HG03103 (cell line): Measurements from ENCODE around the gene RBM39.
"Not testable (repeated sequence)": the region's sequence is repeated elsewhere in the genome, so short reads cannot be mapped to it uniquely, and the experiment has no call there.

Source experiments
- ATAC-seq: cut with Tn5 transposase; IDR thresholded peaks from one replicate; pipeline ENCODE4 v1.9.1; 2021; ENCODE audit warnings: low read depth; ENCODE audit not compliant: unreplicated experiment

RBM39 gene

DNA sequence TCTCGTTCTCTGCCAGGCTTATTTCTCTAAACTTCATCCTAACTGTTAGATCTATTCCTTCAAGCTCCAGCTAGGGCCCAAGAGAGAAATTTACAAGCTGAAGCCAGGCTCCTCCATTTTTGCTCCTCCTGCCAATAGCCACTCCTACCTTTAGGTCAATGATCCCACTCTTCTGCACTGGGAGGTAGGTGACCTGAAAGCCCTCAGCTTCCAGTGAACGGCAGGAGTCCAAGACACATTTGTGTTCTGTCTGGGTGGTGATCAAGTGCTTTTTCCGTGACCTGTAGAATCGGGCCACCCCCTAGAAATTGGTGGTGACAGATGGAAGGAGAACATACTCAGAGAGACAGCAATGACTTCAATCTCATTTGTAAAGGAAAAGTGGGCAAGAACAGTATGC lies 51.8 kb downstream of the RBM39 start:
- ATAC-seq: no peak

DNA sequence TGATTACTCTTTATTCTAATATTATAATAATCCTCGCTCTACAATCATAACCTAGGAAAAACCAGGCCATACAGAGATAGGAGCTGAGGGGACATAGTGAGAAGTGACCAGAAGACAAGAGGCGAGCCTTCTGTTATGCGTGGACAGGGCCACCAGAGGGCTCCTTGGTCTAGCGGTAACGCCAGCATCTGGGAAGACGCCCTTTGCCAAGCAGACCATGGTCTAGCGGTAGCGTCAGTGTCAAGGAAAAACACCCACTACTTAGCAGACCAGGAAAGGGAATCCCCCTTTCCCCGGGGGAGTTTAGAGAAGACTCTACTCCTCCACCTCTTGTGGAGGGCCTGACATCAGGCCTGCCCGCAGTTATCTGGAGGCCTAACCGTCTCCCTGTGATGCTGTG lies 55.2 kb downstream of the RBM39 start:
- not testable (repeated sequence) for ATAC-seq

DNA sequence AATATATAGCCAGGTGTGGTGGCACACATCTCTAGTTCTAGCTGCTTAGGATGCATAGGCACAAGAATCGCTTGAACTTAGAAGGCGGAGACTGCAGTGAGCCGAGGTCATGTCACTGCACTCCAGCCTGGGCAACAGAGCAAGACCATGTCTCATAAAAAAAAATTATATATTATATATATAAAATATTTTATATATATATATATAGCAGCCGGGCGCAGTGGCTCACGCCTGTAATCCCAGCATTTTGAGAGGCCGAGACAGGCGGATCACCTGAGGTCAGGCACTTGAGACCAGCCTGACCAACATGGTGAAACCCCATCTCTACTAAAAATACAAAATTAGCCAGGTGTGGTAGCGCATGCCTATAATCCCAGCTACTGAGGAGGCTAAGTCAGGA lies 56.7 kb downstream of the RBM39 start:
- not testable (repeated sequence) for ATAC-seq

DNA sequence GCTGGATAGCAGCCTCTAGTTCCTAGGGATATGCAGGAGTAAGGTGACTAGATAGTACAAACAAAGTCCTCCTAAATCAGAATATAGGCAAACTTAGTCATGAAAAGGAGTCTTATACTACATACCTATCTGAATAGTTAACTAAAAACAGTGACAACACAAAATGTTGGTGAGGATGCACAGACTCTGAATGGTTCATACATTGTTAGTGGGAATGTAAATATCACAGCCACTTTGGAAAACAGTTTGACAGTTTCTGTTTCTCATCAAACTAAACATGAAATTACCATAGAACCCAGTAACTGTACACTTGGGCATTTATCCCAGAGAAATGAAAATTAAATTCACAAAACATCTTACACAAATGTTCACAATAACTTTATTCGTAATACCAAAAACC lies 60.1 kb downstream of the RBM39 start:
- ATAC-seq: no peak

DNA sequence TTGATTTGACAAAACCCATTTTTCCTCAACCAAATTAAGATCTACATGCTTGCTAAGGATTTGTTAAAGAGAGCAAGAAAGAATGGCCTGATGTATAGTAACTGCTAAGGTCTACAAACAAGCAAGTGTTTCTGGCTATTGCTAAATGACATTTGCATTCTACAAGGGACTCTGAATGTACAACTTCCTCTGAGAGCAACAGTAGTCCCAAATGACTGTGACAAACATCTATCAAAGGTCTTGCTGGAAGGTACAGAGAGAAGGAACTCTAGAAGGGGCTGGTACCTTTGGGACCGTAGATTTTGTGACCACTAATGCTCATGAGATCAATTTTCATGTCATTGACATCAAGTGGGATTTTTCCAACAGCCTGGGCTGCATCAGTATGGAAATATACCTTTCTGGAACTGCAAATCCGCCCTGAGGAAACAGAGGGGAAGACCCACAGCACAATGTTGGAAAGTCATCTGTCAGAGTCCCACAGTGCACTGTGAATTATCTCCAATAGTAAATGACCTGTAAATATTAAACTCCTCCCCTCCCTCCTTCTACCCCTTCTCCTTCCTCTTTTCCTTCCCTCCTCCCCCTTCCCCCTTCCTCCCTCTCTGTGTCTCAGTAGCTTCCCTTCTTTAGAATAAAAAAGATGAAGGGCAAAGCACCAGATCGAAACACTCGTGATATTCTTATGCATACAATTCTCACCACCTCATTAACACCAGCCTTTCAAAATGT lies 61.4 kb downstream of the RBM39 start:
- no peak for ATAC-seq

DNA sequence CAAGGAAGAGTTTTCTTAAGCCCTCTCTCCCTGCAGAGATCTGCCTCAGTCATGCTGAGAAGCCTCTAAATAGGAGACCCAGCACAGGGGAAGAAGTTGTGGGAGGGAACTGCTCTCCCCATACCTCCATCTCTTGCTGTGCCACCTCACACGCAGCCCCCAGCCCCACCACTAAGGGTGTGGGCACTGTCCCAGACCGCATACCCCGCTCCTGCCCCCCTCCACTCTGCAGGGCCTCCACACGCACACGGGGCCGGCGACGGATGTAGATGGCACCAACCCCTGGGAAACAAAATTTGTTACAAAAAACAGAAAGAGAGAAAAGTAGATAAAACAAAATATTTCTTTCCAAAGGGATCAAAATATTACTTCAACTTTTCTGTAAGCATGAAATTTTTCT lies 67.1 kb downstream of the RBM39 start:
- no peak for ATAC-seq

DNA sequence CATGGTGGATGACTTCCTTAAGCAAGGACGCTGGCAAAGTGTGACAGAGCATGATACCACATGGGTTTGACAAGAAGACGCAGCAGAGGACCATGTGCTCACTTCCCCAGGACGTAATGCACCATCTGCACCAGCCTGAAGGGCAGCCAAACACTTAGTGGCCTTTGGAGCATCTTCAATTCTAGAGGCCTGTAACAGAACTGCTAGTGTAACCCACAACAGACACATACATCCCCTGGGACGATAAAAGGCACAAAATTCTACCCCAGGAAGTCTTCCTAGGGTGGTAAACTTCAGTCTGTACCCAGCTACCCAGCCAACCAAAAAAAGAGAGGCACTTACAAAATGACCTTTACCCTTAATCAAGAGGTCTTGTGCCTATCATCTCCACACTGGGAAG lies 68.2 kb downstream of the RBM39 start:
- no peak for ATAC-seq

DNA sequence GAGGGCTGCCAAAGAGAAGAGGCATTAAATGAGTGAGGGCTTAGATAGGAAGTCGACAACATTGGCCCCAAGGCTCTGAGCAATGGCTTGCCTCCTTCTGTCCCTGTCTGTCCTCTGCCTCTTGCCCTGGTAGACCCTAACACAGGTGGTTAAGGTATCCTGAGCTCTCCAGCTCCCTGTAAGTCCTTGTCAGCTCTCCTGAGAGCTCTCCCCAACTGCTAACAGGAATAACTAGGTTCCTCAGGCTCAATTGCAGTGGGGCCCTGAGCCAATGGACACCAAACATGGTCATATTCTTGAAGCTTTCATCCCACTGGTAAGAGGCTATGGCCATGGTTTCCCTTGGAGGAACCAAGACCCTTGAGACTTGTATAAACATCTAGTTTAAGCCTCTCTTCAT lies 72.4 kb downstream of the RBM39 start:
- no peak for ATAC-seq

DNA sequence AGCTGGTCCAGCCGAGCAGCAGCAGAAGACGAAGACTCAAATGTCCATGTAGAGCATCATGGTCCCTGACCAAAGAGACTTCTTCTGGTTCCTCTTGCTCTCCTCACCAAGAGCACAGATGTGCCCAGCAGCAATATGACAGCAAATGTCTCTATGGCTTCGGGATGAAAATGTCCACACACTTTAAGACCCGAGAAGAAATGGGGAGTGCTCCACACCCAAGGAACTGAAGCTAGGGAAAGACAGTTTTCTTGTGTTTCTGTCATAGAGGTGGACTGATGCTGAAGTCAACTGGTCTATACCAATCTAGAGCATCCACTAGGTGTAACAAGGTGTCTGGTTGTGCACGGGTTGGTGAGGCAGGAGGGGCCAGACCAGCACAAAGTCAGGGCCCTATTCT lies 72.8 kb downstream of the RBM39 start:
- ATAC-seq: no peak

DNA sequence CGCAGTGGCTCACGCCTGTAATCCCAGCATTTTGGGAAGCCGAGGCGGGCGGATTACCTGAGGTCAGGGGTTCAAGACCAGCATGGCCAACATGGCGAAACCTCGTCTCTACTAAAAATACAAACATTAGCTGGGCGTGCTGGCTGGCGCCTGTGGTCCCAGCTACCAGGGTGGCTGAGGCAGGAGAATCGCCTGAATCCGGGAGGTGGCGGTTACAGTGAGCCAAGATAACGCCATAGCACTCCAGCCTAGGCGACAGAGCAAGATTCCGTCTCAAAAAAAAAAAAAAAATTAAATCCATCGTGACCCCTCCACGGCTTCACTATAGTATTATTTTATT lies 76.1 kb downstream of the RBM39 start:
- ATAC-seq: no peak

DNA sequence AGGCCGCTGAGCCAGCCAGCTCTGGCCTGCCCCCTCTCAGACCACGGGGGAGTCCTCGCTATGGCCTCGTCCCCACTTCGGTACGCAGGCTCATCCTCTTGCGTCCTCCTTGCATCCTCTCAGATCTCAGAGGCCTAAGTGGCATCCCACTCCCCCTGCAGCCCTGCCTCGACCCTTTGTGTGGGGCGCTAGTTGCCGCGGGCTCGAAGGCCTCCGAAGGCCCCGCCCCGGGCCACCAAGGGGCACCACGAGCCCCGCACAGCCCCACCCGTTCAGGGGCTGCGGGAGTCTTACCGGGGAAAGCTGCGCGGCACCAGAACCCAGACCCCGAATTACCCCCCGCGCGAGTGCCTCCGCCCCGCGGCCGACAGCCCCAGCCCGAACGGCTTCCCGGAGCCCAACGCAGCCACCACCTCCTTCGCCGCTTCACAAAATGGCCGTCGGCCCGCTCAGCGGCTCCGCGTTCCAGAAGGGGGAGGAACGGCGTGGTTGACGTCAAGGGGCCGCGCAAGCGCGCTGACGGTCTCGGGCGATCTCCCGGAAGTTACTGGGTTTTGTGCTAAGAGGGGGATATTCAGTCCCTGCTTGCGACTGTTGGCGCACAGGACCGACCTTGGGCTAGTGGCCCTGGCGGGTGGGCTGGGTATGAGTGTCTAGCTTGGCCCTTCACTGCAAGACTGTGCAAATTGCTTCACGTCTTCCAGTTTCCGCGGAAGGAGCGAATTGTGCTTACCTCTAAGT lies 77.4 kb downstream of the RBM39 start, which contains the start of the genes CPNE1 and RBM12:
Gene CPNE1 (minus strand): TSS at position 435 of the 741 bp plus-strand sequence. CDS start 31,977 bp downstream, outside the sequence.
Gene RBM12 (minus strand): TSS at position 435 of the 741 bp plus-strand sequence. CDS start 9,578 bp downstream, outside the sequence.
- peak; percentile 67 for ATAC-seq

DNA sequence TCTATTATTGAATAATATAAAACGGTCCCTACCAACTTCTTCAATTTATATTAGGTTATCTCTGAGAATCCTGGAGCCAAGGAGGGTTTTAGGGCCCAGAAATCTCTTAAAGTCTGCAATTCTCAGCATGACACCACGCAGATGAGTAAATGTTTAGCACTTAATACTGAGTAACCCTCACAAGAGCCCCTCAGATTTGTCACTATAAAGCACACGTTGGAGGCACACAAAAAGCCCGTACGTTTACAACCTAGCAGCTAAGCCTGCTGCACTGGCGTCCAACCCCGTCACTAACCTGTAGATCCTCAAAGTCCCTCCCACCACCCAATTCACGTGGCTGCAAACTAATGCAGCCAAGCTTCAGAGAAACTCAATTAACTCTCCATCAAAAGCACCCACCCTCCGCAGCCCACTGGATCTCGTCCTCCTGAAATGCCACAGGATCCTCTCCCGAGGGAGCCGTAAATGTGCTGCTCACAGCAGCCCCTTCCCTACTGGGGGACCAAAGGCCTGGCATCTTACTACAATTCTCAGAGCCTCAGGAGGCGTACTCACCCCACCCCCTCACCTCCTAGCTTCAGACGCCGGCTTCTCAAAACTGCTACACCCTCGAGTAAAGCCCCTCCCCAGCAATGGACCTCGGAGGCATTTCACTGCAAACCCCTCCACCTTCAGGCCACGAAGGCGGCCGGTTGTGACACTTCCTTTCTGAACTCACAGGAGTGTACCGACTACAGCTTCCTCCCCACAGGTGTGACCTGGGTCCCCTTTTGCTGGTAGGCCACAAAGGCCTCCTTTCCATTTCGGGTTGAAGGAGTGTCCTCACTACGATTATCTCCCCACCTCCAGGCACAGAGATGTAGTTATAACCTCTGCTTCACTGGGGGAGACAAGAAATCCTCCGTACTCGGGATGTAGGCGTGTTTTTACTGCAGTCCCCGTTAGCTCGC lies 78.3 kb downstream of the RBM39 start:
- ATAC-seq: no peak

DNA sequence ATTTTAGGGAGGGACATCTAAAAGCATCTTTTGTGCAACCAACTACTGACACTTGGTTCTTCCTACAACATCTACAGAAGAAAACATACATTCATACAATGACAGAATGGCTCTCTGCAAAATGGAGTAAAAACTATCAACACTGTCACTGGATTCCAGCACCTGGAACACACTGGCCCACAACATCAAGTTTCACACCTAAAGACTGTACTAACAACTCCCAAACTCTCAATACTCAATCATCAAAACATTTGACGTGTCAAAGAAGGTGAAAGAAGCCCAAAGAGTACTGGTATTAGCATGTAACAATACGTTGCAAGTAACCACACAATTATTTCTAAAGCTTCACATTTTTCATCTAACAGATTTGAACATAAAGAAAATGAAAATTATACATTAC lies 79.5 kb downstream of the RBM39 start:
- no peak for ATAC-seq

DNA sequence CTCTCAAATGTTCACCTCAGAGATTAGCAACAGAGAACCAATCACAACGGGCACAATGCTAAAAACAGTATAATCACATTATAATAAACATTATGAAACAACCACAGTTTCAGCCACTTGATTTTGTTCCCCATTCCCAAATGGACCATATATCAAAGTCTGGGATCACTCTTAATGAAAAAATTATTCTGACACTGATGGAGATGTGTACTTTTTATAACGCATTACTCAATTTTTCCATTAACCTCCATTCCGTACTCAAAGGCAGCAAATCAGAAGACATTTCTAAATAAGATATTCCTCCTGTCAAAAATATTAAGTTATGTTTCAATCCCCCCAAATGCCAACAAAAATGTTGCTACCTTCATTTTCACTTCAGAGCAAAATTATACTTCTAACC lies 80.2 kb downstream of the RBM39 start:
- no peak for ATAC-seq

DNA sequence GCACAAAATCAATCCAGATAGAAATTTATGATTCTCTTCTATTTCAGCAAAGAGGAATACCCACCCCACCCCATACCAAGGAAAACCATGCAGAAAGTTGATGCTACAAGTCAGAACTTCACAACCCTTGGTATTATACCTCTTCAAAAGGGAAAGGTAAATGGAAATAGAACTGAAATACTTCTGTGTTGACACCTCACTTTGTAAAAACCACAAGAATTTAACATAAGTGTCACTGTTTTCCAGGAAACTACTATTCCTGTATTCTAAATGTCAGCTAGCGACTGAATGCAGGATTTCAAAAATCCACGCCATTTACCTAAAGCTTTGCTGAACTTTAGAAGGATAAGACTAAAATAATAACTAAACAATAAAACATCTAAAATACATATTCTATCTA lies 81.0 kb downstream of the RBM39 start:
- no peak for ATAC-seq

DNA sequence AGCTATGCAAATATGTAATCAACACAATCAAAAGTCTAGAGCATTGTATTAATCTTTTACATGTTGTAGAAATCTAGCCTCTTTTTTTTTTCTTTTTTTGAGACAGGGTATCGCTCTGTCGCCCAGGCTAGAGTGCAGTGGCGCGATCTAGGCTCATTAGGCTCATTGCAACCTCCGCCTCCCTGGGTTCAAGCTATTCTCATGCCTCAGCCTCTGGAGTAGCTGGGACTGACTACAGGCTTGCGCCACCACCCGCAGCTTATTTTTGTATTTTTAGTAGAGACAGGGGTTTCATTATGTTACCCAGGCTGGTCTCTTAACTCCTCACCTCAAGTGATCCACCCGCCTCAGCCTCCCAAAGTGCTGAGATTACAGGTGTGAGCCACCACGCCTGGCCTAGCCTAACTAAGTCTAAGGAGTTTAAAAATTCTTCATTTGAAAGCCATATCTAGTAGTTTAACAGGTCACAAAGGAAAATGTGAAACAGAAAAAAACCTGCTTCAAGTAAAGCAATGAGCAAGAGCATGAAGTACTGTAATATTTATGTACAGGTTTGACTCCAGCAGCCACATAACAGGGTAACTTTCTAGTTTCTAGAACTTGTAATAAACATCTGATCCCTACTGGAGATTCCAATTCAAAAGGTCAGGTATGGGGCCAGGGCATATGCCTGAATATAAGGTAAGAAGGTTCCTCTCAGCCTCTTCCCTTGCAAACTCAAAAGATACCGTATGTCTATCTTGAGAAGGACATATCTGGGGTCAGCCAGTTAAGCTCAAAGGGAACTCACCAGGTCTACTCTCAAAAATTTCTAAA lies 81.7 kb downstream of the RBM39 start:
- ATAC-seq: no peak

DNA sequence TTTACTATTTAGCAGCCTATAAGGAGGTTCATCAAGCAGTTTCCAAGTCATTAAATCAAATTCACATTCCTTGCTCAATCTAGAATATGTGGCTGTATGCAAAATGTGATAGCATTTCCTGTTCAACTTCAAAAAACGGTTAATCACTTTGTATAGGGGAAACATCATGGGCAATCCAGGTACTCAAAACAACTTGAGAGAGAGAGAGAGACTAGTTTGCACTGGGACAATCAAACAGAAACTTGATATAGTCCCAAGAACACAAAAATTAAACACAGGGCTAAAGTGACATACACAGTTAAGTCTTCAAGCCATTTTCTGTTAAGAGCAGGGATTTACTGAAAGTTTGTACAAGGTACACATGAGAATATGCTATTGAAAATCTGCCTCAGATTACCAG lies 84.8 kb downstream of the RBM39 start:
- no peak for ATAC-seq

DNA sequence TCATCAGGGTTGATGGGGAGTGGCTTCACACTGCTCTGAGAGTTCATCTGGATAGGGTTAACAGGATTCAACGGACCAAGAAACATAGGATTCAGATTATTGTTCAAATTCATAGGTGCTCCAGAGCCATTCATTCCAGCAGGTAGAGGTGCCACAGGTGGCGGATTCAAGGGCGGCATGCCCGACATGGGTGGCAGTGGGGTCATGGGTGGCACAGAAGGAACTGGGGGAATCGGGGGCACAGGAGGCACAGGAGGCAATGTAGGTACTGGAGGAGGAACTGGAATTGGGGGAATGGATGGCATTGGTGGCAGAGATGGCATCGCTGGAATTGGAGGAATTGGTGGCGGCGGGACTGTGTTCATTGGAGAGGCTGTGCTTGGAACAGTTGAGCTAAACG lies 87.6 kb downstream of the RBM39 start:
- ATAC-seq: no peak

DNA sequence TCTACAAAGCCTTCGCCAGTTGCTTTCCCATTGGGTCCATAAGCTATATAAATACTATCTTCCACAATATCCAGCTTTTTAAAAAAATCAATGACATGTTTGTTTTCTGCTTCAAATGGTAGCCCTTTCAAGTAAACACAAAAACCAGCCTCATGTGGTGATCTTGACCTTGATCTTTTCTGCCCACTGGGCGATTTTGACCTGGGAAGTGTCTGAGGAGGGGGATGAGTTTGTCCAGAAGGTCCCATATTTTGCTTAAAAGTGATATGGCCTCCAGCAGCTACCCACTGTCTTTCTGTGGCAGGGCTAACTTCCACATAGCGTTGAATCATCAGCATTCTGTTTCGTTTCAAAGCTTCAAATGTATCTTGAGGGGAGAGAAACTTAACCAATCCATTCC lies 88.2 kb downstream of the RBM39 start:
- no peak for ATAC-seq
